HG03175 (cell line): ENCODE results near the gene C3orf80.
"Not testable (repeated sequence)": the region's sequence is repeated elsewhere in the genome, so short reads cannot be mapped to it uniquely, and the experiment has no call there.

Experiments used
- ATAC-seq: cut with Tn5 transposase; IDR thresholded peaks from one replicate; pipeline ENCODE4 v1.9.1; 2021; ENCODE audit warnings: mild to moderate bottlenecking, moderate library complexity; ENCODE audit not compliant: unreplicated experiment

C3orf80 gene

GRCh38 chr3:160210799-160211221 lies 14.4 kb upstream of the C3orf80 start:
- ATAC-seq = no peak

DNA sequence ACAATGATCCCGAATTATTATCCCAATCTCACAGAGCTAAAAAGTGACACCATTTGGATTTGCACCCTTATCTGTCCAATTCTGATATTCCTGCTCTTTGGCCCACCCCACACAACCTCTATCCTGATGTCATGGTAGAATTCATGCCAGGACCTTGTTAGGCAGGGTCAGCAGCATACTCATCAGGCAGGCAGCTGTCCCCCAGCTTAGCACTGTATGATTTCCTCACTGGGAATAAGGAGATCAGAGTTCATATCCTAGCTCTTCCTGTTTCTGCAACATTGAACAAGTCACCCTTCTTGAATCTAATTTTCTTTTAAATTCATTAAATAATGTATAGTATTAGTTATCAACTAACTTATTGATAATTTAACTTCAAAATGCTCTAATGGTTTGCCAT lies 12.0 kb upstream of the C3orf80 start:
- no peak for ATAC-seq

DNA sequence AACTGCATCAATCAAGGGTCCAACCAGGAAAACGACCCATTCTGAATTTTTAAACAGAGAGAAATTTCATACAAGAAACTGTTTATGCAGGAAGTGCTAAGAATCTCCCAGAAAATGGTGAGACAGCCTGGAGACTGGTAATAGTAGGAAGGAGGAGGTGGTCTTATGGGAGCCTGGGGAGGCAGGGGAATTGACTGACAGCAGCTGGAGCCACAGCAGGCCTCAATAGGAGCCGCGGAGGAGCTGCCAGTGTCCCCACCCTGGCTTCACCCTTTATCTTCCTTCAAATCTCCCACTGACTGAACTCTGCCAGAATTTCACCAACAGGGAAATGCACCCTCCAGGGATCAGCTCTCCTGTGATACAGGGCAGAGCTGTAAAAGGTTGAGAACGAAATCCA lies 7.5 kb upstream of the C3orf80 start:
- ATAC-seq = no peak

GRCh38 chr3:160218136-160218535 lies 7.1 kb upstream of the C3orf80 start:
- no peak for ATAC-seq

DNA sequence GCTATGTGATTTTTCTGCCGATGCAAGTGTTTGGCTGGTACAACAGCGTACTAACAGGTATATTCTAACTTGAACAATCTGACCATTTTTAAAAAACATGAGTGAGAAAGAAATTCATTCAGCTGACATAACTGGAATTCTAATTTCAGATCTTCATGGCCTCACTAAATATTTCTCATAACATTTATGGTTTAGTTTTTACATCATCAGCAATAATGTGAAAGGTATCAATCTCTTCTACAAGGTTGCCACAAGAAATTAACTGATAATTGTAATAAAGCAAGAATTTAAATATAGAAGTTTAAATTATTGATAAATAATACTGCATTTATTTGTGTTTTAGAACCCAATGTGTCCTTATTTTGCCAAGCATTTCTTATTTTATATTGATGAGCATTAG lies 5.2 kb upstream of the C3orf80 start:
- no peak for ATAC-seq

DNA sequence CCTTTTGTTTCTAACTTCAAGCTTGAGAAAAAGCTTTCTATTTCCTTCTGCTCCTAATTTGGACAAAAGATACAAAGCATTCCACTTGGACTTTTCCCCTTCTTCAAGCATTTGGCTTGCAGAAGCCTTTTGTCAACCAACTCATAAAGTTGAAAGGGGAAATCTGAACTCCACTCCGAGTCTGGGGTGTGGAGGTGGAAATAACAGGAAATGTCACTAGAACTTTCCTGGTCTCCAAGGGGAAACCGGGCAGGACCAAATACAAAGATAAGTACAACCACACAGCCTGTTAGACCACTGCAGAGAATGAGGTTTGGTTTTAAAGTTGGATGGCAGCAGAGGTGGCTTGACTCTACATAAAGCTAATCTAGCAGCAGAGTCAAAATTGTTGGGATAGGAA lies 4.2 kb upstream of the C3orf80 start:
- no peak for ATAC-seq

GRCh38 chr3:160224256-160224655 lies 966 bp upstream of the C3orf80 start:
- no peak for ATAC-seq

DNA sequence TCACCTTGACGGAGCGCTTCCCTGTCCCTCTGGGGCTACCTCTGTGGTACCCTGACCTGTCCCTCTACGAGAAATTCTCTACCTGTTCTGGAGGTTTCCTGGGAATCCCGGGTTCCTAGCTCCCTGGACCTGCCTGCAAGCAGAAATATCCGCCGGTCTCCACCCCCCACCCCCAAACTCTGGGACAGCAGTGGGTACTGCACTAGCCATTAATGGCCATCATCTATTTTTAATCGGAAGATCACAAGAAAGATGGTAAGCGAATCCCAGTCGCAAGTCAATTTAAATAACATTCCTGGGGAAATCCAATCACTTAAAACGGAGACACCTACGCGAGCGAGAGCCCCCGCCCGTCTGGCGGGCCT lies 429 bp upstream of the C3orf80 start:
- no peak for ATAC-seq

GRCh38 chr3:160226026-160226907 lies 1.0 kb downstream of the C3orf80 start:
- ATAC-seq = peak; percentile 29

DNA sequence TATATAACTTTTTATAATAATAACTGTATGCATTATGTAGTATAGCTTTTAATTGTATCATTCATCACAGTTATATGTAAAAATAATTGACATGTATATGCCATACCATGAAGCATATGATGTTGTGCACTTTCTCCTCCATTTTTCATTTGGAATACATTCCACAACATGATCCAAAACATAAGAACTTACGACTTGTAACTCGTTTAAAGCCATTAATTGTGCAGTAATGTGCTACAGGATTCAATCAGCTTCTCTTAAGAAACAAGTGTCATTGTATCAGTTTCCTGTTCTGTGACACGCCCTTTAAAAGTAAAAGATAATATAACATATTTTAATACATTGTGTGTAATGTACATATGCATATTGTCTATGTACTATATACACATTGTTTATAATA lies 2.2 kb downstream of the C3orf80 start:
- no peak for ATAC-seq

DNA sequence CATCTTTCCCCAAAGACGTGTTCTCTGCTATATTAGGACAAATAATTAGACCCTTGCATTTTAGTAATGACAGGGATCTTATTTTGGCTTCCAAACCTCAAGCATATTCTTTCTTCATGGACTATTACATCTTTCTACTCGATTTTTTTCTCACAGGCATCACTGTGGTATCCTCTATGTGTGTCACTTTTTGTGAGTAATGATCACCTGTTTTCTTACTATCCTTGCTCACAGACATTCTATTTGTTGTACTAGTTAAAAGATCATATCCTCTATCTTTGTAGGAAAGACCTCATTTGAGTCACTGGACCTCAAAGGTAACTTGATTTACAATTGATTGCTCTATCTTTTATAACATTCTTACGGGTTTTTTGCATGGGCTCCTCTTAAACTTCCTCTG lies 6.8 kb downstream of the C3orf80 start:
- no peak for ATAC-seq

DNA sequence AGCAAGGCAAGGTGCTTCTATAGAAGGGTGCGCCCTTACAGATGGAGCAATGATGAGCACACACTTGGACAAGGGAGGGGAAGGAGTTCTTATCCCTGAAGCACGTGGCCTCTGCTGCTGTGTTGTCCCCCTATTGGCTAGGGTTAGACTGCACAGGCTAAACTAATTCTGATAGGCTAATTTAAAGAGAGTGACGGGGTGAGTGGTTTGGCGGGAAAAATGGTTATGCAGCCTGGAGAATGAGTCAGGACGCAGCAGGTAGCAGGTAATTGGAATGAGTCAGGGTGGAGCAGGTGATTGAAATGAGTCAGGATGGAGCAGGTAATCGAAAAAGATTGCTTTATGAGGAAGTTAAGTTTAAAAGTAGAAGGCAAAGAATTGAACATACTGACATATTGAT lies 15.5 kb downstream of the C3orf80 start:
- ATAC-seq = not testable (repeated sequence)

- no peak for ATAC-seq
Measured at GRCh38 chr3:160245261-160245800, 20.1 kb downstream of the C3orf80 start.

- no peak for ATAC-seq
Measured at GRCh38 chr3:160247766-160248165, 22.5 kb downstream of the C3orf80 start.

DNA sequence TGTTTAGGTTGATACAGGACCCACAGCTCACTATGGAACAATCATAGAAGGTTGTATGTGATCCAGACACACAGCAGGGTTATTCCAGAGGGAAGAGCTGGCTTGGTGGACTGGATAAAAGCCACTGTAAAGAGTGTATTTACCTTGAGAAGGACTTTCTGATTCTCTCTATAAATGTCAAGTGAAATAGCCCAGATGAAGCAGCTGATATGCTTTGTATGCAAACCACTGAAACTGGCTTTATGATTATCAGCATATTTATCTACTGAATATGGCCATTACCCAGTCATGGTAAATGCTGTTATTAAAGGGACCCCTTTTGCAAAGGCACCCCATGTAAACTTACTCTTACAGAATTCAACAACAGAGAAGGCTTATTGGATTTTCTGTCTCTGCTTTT lies 28.1 kb downstream of the C3orf80 start:
- no peak for ATAC-seq

GRCh38 chr3:160257606-160258005 lies 32.4 kb downstream of the C3orf80 start:
- no peak for ATAC-seq

GRCh38 chr3:160259589-160259988 lies 34.4 kb downstream of the C3orf80 start:
- ATAC-seq = no peak

DNA sequence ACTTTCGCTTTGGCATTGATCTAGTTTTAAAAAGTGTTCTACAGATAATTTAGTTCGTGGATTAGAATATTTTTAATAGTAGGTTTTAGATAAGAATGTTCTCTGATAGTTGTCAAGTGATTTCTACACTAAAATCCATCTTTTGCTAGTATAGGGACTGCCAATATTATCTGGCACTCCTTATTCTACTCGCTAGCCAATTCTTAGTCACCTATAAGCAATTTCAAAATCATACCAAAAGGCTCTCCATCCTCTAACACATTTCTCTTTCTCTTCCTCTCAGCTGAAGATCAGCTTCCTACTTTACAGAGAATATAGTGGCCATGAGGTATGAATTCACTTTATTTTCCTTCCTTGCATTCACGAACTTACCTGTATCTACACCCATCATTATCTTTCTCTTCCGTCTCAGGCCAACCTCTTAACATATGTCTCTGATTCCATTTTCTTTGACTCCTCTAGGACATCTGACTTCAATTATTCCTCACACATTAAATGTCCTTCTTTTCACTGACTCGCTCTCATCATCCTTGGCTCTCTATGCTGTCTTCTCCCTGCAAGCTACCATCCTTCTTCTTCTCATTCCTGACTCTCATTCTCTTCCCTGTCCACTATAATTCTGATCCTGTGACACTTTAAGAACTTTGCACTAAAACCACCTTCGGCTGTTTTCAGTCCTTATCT lies 35.5 kb downstream of the C3orf80 start:
- no peak for ATAC-seq

- no peak for ATAC-seq
Measured at GRCh38 chr3:160265088-160265487, 39.9 kb downstream of the C3orf80 start.
